T-helper 2 cell treated with Interferon-gamma antibody and Interleukin-4, amounts not matched to agents 5 μg/mL and 100 μg/mL, for 36 hours (primary cell): ENCODE results near the gene DDAH1.
A peak's percentile ranks its signal among the peaks of the same experiment; 100 is the strongest.

ENCODE experiments used
- DNase-seq: peaks from one replicate; pipeline ENCODE4 v3.0.0; 2021; ENCODE audit warnings: low spot score
- H3K27ac Mint-ChIP-seq: one replicate; pipeline ENCODE4 v1.8.0; 2021; ENCODE audit warnings: mild to moderate bottlenecking, mixed read lengths
- H3K27me3 Mint-ChIP-seq: one replicate; pipeline ENCODE4 v1.8.0; 2021; ENCODE audit warnings: low read depth, mixed read lengths
- H3K36me3 Mint-ChIP-seq: one replicate; pipeline ENCODE4 v1.8.0; 2021; ENCODE audit warnings: low read depth, mixed read lengths
- H3K4me1 Mint-ChIP-seq: one replicate; pipeline ENCODE4 v1.8.0; 2021; ENCODE audit warnings: low read depth, mixed read lengths
- H3K4me3 Mint-ChIP-seq: one replicate; pipeline ENCODE4 v1.8.0; 2022; ENCODE audit warnings: mild to moderate bottlenecking, moderate library complexity, mixed read lengths
- H3K9me3 Mint-ChIP-seq: one replicate; pipeline ENCODE4 v1.8.0; 2021; ENCODE audit warnings: mixed read lengths

The DDAH1 gene

GRCh38 chr1:85289207-85289847, 175.6 kb downstream of the DDAH1 start:
- H3K4me3 Mint-ChIP-seq = no peak overlapping the region
- no peak overlapping the region for H3K27ac Mint-ChIP-seq
- H3K36me3 Mint-ChIP-seq = no peaks in the 10 kb centered on the region
- no peaks in the 10 kb centered on the region for H3K9me3 Mint-ChIP-seq
- H3K27me3 Mint-ChIP-seq = peaks cover 32% of the 10 kb centered on the region
- no peaks in the 10 kb centered on the region for H3K4me1 Mint-ChIP-seq
- DNase-seq = peak; percentile 43

DNA sequence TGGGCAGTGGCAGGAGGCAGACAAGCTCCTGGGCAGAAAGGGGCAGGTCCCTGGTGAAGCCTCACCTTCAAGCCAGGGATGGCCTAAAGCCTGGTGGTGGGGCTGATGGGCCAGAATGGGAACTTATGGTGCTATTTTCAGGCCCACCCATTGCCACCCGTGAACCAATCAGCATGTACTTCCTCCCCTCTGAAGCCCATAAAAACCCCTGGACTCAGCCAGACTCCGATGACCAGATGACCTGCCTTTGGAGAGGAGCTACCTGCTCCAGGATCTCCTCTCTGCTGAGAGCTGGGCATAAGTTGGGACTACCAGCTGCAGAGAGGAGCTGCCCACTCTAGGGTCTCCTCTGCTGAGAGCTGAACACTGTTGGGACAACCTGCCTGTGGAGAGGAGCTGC, 180.8 kb downstream of the DDAH1 start:
- DNase-seq = no peak
- peaks cover 3% of the 10 kb centered on the region for H3K4me1 Mint-ChIP-seq
- no peaks in the 10 kb centered on the region for H3K36me3 Mint-ChIP-seq
- H3K27ac Mint-ChIP-seq = no peak overlapping the region
- peaks cover 42% of the 10 kb centered on the region for H3K27me3 Mint-ChIP-seq
- H3K9me3 Mint-ChIP-seq = no peaks in the 10 kb centered on the region
- no peak overlapping the region for H3K4me3 Mint-ChIP-seq

GRCh38 chr1:85283475-85284199, 181.3 kb downstream of the DDAH1 start:
- Mint-ChIP-seq H3K4me1 (peaks cover 9% of the 10 kb centered on the region), H3K27me3 (peaks cover 44% of the 10 kb centered on the region), H3K27ac (no peak overlapping the region), H3K36me3 (no peaks in the 10 kb centered on the region), H3K4me3 (no peak overlapping the region), H3K9me3 (no peaks in the 10 kb centered on the region)
- no peak for DNase-seq

DNA sequence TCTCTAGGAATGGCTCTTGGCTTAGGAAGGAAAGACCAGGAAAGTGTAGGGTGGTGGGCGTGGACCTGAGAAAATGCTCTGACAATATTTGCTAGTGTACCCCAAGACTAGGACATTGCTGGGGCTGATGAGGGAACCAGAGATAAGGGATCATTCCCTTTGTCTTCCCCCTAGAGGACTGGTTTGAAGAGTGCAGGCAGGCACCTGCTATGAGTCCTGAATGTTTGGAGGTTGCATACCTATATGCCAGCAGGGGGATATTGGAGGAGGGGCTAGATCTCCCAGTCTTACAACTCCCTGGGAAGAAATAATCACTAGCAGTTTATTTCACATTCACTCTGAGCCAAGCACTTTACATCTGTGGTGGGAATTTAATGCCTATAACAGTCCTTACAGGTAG, 182.5 kb downstream of the DDAH1 start:
- Mint-ChIP-seq H3K27ac (no peak overlapping the region), H3K4me1 (peaks cover 15% of the 10 kb centered on the region), H3K9me3 (no peaks in the 10 kb centered on the region), H3K4me3 (no peak overlapping the region), H3K36me3 (no peaks in the 10 kb centered on the region), H3K27me3 (peaks cover 44% of the 10 kb centered on the region)
- no peak for DNase-seq

GRCh38 chr1:85280636-85281035, 184.3 kb downstream of the DDAH1 start:
- peaks cover 33% of the 10 kb centered on the region for H3K27me3 Mint-ChIP-seq
- no peaks in the 10 kb centered on the region for H3K36me3 Mint-ChIP-seq
- H3K9me3 Mint-ChIP-seq = no peaks in the 10 kb centered on the region
- no peak overlapping the region for H3K27ac Mint-ChIP-seq
- no peak for DNase-seq
- no peak overlapping the region for H3K4me3 Mint-ChIP-seq
- H3K4me1 Mint-ChIP-seq = peaks cover 19% of the 10 kb centered on the region

DNA sequence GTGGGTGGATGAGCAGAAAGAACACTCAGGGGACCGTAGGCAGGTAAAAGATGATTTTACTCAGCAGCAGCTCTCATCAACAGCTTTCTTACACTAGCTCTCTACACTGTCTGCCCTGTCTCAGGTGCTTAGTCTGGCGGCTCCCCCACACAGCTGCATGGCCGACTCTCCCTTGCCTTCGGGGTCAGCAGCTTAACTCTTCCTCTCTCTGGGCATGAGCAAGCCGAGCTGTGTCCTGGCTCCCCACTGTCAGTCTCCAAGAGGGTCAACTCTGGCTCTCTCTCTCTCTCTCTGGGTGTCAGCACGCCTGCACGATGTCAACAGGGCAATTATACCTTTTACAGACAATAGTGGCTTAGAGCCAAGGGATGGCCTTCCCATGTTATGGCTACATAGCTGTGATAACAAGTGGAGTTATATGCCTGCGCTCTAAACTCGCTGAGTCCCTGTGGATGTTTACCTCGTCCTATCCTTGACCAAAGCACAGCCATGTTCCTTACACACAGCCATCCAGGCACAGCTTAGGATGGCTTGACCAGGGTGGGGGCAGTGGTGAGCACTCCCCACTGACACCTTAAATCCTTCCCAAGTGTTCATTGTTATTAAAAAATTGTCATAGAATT, 185.4 kb downstream of the DDAH1 start:
- DNase-seq = no peak
- H3K36me3 Mint-ChIP-seq = peaks cover 3% of the 10 kb centered on the region
- no peaks in the 10 kb centered on the region for H3K9me3 Mint-ChIP-seq
- H3K4me1 Mint-ChIP-seq = peaks cover 29% of the 10 kb centered on the region
- H3K27ac Mint-ChIP-seq = peak overlapping the region; percentile 53
- peaks cover 32% of the 10 kb centered on the region for H3K27me3 Mint-ChIP-seq
- H3K4me3 Mint-ChIP-seq = peak overlapping the region; percentile 19

GRCh38 chr1:85278853-85279314, 186.1 kb downstream of the DDAH1 start:
- peak overlapping the region; percentile 53 for H3K27ac Mint-ChIP-seq
- peak; percentile 64 for DNase-seq
- H3K27me3 Mint-ChIP-seq = peaks cover 32% of the 10 kb centered on the region
- H3K9me3 Mint-ChIP-seq = no peaks in the 10 kb centered on the region
- H3K36me3 Mint-ChIP-seq = peaks cover 9% of the 10 kb centered on the region
- peak overlapping the region; percentile 19 for H3K4me3 Mint-ChIP-seq
- H3K4me1 Mint-ChIP-seq = peaks cover 36% of the 10 kb centered on the region

DNA sequence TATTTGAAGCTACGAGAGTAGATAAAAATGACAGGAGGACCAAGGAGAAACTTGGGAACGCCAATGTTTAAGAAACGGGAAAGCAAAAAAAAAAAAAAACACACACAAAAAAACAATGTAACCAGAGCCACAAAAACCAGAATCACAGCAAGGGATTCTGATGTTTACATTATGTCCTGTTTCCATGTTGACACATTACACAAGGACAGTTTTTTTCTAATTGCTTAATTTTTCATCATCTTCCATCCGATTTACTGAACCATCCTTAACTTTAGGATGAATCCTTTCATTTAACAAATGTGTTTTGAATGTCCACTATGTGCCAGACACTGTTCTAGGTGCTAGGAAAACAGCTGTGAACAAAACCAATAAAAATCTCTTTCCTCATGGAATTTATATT, 187.2 kb downstream of the DDAH1 start:
- Mint-ChIP-seq H3K36me3 (peaks cover 19% of the 10 kb centered on the region), H3K4me1 (peaks cover 47% of the 10 kb centered on the region), H3K4me3 (no peak overlapping the region), H3K9me3 (no peaks in the 10 kb centered on the region), H3K27ac (peak overlapping the region; percentile 38), H3K27me3 (peaks cover 32% of the 10 kb centered on the region)
- no peak for DNase-seq

GRCh38 chr1:85276978-85277639, 187.8 kb downstream of the DDAH1 start:
- Mint-ChIP-seq H3K27me3 (peaks cover 27% of the 10 kb centered on the region), H3K4me3 (peak overlapping the region; percentile 90), H3K9me3 (no peaks in the 10 kb centered on the region), H3K4me1 (peaks cover 48% of the 10 kb centered on the region), H3K27ac (peak overlapping the region; percentile 95), H3K36me3 (peaks cover 21% of the 10 kb centered on the region)
- DNase-seq = no peak

GRCh38 chr1:85276215-85276977, 188.6 kb downstream of the DDAH1 start, which contains the start of gene BCL10:
BCL10 (minus strand) TSS chr1:85276632; CDS start chr1:85276352, 280 bp downstream.
- Mint-ChIP-seq H3K27ac (peak within 1 kb of the TSS; percentile 95), H3K27me3 (peaks cover 21% of the 10 kb centered on the region), H3K4me1 (peaks cover 50% of the 10 kb centered on the region), H3K9me3 (no peaks in the 10 kb centered on the region), H3K4me3 (peak within 1 kb of the TSS; percentile 90), H3K36me3 (peaks cover 27% of the 10 kb centered on the region)
- peak; percentile 98 for DNase-seq

- peak overlapping the region; percentile 90 for H3K4me3 Mint-ChIP-seq
- peaks cover 53% of the 10 kb centered on the region for H3K4me1 Mint-ChIP-seq
- peak; percentile 19 for DNase-seq
- no peaks in the 10 kb centered on the region for H3K9me3 Mint-ChIP-seq
- peak overlapping the region; percentile 95 for H3K27ac Mint-ChIP-seq
- H3K27me3 Mint-ChIP-seq = peaks cover 15% of the 10 kb centered on the region
- peaks cover 33% of the 10 kb centered on the region for H3K36me3 Mint-ChIP-seq
These were observed 189.2 kb downstream of the DDAH1 start for GRCh38 chr1:85275701-85276214.

- peaks cover 38% of the 10 kb centered on the region for H3K36me3 Mint-ChIP-seq
- H3K27ac Mint-ChIP-seq = peak overlapping the region; percentile 95
- no peaks in the 10 kb centered on the region for H3K9me3 Mint-ChIP-seq
- H3K4me1 Mint-ChIP-seq = peaks cover 53% of the 10 kb centered on the region
- H3K27me3 Mint-ChIP-seq = peaks cover 7% of the 10 kb centered on the region
- no peak for DNase-seq
- H3K4me3 Mint-ChIP-seq = peak overlapping the region; percentile 90
These were observed 189.9 kb downstream of the DDAH1 start for GRCh38 chr1:85274969-85275453.

- no peak overlapping the region for H3K27ac Mint-ChIP-seq
- peaks cover 47% of the 10 kb centered on the region for H3K4me1 Mint-ChIP-seq
- H3K4me3 Mint-ChIP-seq = peak overlapping the region; percentile 10
- no peaks in the 10 kb centered on the region for H3K27me3 Mint-ChIP-seq
- H3K36me3 Mint-ChIP-seq = peaks cover 49% of the 10 kb centered on the region
- no peaks in the 10 kb centered on the region for H3K9me3 Mint-ChIP-seq
- DNase-seq = no peak
These were observed 191.6 kb downstream of the DDAH1 start for GRCh38 chr1:85273397-85273796.
